Measurements from ENCODE around the gene RFTN1.
"Not testable (repeated sequence)": the region's sequence is repeated elsewhere in the genome, so short reads cannot be mapped to it uniquely, and the experiment has no call there.

Gene RFTN1

DNA sequence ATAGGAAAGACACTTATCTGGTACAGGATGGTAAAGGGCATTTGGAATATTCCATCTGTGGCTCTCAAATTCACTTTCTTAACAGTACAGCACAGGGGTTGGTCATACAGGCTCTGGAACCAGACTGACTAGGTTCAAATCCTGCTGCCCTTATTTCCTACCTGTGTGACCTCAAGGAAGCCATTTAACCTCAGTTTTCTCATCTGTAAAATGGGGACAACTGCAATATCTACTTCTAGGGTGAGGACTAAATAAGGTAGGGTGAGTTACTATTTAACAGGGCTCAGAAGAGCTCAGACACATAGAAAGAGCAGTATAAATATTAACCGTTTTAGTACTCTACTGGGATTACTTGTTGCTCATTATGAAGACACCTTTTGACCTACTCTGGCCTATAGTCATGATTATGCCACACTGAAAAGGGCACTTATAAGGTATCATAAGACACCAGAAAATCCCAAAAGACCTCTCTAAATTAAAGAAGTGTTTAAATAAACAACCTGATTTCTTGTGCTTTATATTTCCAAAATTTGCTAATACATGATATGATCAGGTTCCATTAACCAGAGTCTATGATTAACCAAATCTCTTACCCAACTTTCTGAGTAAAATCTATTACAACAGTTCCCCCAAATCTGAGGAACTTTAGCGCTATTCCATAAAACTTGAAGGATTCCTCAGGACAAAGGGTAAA is 6.5 kb downstream of the RFTN1 start:
- no peak for DNase-seq

DNA sequence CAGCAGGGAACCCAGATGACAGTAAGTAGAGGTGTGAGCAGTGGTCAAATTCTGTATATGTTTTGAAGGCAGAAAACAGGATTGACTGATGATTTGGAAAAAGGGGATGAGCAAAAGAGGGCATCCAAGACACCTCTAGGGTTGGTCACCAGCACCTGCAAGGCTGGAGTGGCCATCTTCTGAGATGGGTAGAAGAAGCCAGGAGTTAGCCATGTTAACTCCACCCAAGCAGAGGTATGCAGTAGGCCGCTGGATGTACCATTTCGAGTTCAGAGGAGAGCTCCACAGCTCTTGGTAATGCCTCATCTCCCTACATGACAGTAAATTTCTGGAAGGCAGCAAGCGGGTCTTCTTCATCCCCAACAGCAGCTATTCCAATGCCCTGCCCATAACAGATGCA is 7.0 kb downstream of the RFTN1 start:
- DNase-seq, result no peak

DNA sequence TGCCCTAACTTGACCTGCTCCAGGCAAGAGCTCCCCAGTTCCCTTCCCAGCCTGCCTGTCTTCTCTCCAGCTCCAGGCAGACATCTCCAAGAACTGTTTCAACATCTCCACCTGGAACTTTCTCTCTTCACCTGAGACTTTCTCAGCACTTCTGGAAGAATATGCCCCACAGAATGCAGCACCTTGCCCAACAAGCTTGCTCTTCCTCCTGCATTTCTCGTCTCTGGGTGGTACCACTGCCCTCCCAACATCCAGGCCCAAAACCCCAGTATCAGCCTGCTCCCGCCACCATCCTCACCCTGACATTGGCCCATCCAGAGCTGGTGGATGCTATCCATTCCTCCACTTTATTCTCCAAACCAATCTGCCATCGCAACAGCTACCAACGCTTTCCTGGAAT is 8.8 kb downstream of the RFTN1 start:
- DNase-seq, result no peak

DNA sequence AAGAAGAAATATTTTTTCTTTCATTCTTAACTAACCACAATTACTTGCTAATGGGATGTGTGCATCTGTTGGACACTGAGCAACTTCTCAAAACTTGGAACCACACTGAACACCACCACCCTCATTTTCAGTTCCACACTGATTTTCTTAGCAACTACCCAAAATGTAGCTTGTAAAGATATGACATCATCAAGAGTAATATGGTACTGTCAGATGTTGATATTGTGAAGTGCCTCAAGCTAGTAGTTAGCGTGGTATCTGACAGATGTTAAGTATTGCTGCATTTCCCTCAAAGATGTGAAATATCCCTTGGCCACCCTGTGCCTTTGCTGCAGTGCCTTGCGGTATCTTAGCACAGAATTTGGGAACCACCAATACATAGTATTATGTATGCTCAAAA is 9.3 kb downstream of the RFTN1 start:
- peak; percentile 15 to 18 for DNase-seq

DNA sequence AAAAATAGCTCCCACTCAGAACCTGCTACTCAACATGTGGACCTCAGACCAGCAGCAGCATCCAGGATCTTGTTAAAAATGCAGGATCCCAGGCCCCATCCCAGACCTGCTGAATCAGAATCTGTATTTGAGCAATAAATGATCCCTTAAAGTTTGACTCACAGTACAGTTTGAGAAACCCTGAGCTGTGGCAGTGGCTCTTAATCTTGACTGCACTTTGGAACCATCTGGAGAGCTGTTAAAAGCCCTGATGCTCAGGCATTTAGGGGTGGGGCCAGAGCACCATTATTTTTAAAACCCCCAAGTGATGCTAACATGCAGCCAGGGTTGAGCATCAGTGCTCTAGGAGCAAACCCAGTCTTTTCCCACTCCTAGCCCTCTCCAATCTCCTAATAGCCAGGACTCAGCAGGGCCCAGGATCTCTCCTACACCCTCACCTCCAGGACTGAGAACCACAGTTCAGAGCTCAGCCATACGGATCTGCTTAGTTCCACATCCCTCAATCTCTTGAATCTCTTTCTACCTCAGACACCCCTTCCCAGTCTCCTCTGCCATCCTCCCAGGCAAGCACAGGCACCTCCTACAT is 10.2 kb downstream of the RFTN1 start:
- no peak for DNase-seq

DNA sequence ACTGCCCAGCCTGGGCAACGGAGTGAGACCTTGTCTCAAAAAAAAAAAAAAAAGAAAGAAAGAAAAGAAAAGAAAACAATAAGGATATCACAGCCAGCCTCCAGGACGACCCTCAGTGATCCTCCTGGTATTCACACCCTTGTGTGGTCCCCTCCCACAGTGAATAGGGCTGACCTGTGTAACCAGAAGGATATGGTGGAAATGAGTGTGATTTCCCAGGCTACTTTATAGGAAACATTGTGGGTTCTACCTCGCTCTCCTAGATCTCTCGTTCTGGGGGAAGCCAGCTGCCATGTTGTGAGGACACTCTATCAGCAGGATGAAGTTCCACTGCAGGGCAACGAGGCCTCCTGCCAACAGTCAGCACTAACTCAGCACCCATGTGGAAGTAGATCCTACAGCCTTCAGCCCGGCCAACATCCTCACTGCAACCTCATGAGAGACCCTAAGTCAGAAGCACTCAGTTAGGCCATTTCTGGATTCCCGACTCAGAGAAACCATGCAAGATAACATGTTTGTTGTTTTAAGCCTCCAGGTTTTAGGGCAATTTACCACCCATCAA is 11.1 kb downstream of the RFTN1 start:
- DNase-seq, result no peak

DNA sequence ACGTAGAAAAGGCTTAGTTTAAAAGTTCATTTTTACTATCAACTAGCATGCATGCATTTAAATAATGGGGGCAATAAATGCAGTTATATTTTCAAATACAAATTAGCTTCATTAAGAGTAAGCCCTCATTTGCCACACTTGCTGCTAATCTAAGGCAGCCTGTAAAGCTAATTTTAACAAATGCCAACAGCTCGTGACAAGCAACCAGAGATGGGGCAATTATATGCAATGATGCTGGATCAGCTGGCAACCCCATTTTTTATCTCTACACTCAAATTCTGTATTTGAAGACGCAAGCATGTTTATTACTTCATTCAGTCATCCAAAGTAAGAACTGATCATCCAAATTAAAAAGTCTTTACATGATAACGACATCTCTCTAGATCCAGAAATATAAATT is 12.1 kb downstream of the RFTN1 start:
- DNase-seq, result no peak

DNA sequence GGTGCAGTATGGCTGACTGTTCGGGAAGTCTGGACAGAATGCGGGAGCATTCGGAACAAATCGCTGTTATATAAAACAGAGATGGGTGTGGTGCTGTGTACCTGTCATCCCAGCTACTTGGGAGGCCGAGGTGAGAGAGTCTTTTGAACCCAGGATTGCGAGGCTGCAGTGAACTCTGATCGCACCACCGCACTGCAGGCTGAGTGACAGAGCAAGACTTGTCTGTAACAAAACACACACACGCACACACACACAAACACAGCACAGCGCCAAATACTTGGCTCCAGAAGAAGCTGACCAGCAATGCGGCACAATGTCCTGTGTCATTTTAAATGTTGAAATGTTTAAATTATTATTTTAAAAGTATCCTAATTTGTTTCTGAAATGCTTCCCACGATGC is 12.6 kb downstream of the RFTN1 start:
- no peak for DNase-seq

DNA sequence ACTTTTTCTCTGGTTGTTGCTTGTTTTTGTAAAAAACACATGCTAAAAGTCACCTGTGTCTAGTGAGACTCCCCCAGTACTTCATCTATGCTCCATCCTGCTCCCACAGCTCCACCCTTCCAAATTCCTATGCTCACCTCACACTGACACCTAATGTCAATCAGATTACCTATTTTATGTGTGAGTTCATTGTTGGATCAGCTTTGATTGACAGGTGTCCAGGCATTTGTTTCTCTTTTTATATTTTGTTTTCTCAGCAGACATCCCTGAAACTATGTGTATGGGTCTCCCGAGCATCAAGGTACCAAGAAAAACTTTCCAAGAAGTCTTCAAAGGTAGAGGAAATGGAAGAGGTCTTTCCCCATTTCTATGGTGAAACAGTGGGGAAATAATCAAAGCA is 13.4 kb downstream of the RFTN1 start:
- DNase-seq, result no peak

DNA sequence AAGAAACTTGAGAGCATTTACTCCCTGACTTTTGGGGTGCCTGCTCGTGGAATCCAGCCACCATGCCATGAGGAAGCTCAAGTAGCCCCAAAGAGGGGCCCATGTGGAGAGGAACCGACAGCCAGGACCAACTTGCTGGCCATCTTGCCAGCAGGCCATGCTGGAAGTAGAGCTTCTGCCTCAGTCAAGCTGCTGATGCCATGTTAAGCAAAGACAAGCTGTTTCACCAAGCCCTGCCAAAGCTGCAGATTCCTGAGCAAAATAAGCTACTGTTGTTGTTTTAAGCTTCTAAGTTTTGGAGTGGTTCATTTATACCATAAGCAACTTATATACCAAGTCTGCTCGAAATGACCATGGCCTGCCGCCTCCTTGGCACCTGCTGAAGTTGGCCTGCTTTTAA is 14.1 kb downstream of the RFTN1 start:
- DNase-seq, result no peak

DNA sequence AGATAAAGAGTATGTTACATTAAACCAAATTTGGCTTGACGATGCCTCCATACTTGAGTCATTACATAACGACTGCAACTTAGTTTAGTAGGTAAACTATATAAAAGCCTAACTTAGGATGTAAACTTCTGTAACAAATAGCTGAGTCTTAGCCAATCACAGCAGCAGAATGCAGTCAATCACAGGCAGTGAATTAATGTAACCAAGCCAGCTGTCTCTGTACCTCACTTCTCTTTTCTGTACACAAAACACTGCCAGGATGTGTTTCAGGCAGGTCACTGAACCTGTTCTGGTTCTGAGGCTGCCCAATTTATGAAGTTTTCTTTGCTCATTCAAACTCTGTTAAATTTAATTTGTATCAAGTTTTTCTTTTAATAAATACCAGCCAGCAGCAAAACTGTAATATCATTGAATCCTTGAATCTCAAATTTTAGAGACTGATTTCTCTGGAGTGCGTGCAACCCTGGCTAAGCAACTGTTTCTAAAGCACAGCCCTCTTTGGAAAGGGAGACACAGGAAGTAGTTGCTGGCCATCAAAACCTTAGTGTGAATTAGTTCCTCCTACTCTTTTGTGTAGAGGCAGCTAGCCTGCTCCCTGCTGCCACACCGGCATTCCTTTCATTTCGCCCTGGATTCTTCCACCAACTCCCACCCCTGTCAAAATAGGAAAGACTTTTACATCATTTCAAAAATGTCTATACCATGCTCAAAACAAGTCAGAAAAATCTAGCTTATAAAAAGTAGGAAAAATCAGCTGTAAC is 15.2 kb downstream of the RFTN1 start:
- no peak for DNase-seq

DNA sequence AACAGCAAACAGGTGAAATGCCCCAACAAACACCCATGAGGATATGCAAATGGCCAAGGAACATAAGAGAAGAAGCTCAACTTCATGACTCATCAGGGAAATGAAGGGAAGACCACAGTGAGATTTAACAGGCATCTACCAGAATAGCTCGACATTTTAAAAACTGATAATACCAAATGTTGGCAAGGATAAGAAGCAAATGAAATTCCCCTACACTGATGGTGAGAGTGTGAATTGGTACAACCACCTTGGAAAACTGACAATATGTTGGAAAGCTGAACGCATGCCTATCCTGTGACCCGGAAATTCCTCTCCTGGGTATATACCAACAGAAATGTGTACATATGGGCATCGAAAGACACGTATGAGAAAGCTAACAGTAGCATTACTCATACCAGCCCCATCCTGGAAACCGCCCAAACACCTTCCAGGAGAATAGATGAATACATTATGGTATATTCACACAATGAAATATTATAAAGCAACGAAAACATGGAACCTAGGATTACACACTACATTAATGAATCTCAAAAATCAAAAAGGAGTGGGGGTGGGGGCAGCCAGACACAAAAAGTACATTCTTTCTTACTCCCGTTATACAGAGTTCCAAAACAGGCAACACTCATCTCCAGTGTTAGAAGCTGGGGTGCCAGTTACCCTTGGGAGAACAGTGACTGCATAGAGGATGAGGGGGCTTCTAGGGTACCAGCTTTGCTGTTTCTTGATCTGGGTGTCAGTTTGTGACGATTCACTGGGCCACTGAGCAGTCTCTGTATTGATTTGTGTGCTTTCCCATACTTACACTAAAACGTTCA is 16.9 kb downstream of the RFTN1 start:
- peak in 1 of 2 donors; percentile 12 for DNase-seq

DNA sequence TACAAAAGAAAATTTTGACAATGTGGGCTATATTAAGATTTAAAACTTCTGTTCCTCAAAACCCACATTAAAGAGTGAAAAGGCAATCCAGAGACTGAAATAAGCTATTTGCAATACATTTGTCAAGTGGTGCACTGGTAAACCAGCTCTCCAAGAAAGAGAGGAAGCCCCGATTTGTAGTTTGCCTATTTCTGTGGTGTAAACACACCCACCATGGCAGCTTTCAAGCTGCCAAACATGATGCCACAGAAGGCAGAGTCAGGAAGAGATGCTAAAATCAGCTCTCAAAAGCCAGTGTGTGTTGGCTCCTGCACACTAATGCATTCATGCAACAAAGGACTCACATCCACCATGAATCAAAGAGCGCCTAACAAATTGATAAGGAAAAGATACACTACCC is 17.5 kb downstream of the RFTN1 start:
- peak in 1 of 2 donors; percentile 27 for DNase-seq

DNA sequence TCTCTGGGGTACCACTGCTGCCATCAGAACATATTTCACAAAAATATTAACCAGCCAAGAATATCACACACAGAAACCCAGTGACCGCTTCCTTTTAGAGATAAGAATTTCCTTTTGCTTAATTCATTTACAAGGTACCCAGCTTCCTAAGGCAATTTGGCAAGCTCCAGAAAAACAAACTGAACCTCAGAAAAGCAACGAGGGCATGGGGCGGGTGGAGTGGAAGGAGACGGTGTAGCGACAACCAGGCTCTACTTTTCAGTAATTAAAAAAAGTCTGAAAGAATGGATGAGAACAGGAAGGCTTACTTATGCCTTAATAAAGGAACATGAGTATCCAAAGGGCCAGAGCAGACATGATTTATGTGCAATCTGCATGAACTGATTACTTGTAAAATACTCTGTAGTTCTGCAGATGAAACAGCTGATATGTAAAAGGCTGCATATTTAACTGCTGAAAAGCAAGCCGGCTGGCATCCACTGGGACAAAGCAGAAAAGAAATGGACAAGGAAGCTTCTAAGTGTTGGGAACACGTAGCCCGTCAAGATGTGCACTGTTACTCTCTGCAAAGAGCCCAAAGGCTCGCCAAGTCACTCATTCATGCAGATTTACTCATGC is 18.6 kb downstream of the RFTN1 start:
- no peak for DNase-seq

DNA sequence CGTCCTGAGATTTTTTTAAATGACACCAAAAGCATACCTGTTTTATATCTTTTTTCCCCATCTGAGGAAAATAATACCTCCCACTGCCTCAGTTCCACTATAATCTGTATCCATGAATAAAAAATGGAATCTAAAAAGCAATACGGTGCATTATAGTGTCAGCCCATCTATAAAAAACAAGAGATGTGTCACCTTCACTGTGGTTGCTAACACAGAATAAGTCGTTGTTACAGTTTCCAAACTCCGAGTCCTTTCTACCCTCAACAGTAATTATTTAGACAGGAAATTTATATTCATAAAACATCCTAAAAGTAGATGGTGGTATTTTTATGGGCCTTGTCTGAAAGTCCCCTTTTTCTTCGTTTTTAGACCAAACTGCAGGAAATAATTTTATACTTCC is 19.4 kb downstream of the RFTN1 start:
- no peak for DNase-seq

DNA sequence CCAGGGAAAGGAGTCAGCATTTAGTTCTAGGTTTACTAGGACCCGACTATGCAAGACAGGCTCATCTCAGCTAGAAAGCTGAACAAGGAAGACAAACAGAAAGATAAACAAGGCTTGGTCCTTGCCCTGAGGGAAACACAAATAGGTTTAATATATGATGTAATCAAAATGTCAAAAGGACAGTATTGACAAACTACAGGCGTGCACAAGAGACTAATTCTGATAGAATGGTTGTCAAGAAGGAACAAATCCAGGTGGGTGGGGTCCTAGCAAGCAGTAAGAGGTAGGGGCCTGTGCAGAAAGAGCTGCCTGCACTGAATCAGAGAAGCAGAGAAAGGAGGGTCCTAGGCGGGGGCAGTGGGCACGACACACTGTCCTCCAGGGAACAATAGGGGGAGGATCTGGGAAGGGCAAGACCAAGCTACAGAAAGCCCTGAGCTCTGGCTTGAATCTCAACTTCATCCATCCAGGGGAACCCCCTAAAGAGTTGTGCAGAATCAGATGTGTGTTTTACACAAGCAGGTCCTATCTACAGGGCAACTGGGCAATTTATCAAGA is 23.4 kb downstream of the RFTN1 start:
- no peak for DNase-seq

DNA sequence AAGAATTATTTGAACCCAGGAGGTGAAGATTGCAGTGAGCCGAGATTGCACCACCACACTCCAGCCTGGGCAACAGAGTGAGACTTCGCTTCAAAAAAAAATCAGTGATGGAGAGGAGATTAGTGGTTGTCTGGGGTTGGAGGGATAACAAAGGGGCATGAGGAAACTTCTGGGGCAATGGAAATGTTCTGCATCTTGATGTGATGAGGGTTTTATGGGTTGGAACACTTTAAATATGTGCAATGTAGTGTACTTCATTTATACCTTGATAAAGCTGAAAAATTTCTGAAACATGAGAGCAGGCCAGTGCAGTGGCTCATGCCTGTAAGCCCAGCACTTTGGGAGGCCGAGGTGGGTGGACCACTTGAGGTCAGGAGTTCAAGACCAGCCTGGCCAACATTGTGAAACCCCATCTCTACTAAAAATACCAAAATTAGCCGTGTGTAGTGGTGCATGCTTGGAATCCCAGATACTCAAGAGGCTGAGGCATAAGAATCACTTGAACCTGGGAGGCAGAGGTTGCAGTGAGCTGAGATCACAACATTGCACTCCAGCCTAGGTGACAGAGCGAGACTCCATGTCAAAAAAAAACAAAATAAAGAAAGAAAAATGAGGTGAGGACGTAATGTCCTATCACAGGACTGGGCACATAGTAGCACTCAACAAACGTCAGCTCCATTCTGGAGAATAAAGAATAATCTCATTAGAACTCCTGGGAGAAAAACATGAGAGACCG is 24.0 kb downstream of the RFTN1 start:
- not testable (repeated sequence) for DNase-seq

DNA sequence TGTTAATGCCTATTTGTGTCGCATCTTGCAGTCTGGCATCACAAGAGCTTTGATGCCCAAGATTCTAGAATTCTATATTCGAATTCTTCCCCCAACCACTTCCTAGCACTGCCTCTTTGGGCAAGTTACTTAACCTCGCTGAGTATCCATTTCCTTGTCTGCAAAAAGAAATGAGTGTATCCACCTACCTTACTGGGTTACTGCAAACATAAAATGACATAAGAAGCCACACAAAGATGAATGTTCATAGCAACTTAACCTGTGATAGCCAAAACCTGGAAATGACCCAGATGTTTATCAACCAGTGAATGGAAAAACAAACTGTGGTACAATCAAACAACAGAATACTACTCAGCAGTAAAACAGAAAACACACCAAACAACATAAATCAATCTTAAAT is 24.9 kb downstream of the RFTN1 start:
- DNase-seq, result no peak

DNA sequence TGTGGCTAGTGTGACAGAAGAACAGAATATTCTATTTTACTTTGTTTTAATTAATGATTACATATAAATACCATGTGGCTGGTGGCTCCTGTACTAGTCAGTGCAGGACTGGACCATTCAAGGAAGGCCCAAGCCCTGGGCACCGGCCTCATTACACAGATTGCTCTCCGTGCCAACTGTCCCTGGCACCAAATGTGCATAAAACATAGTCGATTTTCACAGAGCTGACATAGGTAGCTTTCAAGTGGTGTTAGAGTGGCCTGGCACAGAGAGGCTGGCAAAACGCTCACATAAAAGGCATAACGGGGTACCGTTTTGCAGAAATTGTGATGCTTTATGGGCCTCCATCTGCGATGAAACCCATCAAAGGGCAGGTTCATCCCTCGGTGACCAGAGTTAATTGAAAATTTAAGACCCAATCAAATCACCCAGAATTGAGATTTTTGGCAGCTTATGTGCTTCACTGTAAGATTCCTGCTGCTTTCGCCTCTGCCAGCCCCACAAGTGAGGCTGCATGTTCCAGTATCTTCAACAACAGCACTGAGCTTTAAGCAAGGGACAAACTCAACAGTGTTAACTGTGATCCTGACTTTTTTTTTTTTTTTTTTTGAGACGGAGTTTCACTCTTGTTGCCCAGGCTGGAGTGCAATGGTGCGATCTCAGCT is 25.9 kb downstream of the RFTN1 start:
- no peak for DNase-seq

DNA sequence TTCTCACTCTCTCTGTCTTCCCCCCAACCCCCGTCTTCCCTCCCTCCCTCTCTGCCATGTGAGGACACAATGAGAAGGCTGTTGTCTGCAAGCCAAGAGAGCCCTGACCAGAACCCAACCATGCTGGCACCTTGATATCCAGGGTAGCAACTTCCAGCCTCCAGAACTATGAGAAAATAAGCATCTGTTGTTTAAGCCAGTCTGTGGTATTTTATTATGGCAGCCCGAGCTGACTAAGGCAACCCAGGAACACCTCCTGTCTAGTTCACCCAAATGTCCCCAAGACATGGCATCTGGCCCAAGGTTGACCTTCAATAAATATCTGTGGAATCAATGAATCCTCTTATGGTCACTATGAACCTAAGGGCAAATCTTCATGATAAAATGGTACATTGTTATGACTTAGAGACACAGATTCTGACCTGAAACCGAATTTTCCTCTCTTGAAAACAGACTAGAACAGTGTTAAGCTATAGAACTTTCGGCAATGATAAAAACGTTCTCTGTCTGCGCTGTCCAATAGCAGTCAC is 26.5 kb downstream of the RFTN1 start:
- DNase-seq, result no peak

DNA sequence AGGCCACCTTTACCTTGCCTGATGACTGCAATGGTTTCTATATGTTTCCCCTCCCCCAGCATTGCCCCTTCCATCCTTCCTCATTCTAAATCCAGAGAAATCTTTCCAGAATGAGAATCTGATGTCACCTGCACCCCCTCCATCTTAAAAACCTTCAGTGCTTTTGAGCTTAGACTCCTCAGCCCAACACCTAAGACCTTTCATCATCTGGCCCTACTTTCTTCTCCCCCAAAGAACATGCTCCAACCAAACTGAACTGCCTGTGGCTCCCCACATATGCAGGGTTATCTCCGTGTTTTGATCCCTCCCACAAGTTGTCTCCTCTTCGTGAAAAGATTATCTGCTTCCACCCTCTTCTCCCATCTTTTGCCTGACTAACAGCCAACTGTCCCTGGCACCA is 27.3 kb downstream of the RFTN1 start:
- DNase-seq, result no peak

All from CD4-positive, alpha-beta T cell treated with Interferon alpha-2 for 1 hour (primary cell).